H1 (cell line): Measurements from ENCODE around the gene CCDC116. TPM values are rescaled to one million over a fixed set of nuclear protein-coding genes. Genes with fewer than 3 reads are reported as not detected.

Source experiments
- ATF2 ChIP-seq: IDR thresholded peaks from 2 replicates; pipeline ENCODE4 v1.6.1; 2012; ENCODE audit warnings: low read length, inconsistent platforms
- BRCA1 ChIP-seq: IDR thresholded peaks from 2 replicates; pipeline ENCODE4 v1.6.1; 2012; ENCODE audit warnings: low read depth, low read length, improper control_type of control experiment
- CBX5 ChIP-seq: fragments of 300-800, 300-1000 bp; sonication (generic); IDR thresholded peaks from 2 replicates; pipeline ENCODE4 v1.7.1; 2016; ENCODE audit warnings: antibody characterized with exemption, low read length, low read depth
- CBX8 ChIP-seq: fragments of 300-800, 300-1000 bp; sonication (generic); IDR thresholded peaks from 2 replicates; pipeline ENCODE4 v1.7.1; 2016; ENCODE audit warnings: low read depth, low read length, borderline replicate concordance
- CEBPB ChIP-seq: IDR thresholded peaks from 2 replicates; pipeline ENCODE4 v1.6.1; 2012; ENCODE audit warnings: low read depth, low read length
- CREB1 ChIP-seq: IDR thresholded peaks from 2 replicates; pipeline ENCODE4 v1.6.1; 2012; ENCODE audit warnings: inconsistent platforms
- CTCF ChIP-seq, 3 experiments: IDR thresholded peaks; 1 replicate in 2 of 3; 2 replicates in 1 of 3; pipeline versions ENCODE4 v1.5.1 to v1.6.1; 2011; ENCODE audit warnings: low read length in 3 of 3, mild to moderate bottlenecking in 3 of 3, inconsistent platforms in 2 of 3, low read depth in 1 of 3, moderate library complexity in 1 of 3; ENCODE audit not compliant: insufficient read depth in 1 of 3; ENCODE audit errors: control extremely low read depth in 1 of 3
- EP300 ChIP-seq, 2 experiments: IDR thresholded peaks; 1 replicate in 1 of 2; 2 replicates in 1 of 2; pipeline ENCODE4 v1.6.1; 2011 to 2012; ENCODE audit warnings: low read depth in 2 of 2, low read length in 2 of 2, mild to moderate bottlenecking in 2 of 2, borderline replicate concordance in 1 of 2, inconsistent platforms in 1 of 2, moderate library complexity in 1 of 2
- HDAC2 ChIP-seq, 2 experiments: fragments of 300-600 bp in 1 of 2; sonication (generic) in 1 of 2; IDR thresholded peaks; 2 replicates each; pipeline ENCODE4 v1.6.1; 2011 to 2012; ENCODE audit warnings: low read depth in 2 of 2, low read length in 2 of 2, mild to moderate bottlenecking in 2 of 2, moderate library complexity in 2 of 2, borderline replicate concordance in 1 of 2, inconsistent platforms in 1 of 2
- HDAC6 ChIP-seq: IDR thresholded peaks from one replicate; pipeline ENCODE4 v1.7.1; 2012; ENCODE audit warnings: low read depth, mild to moderate bottlenecking, inconsistent platforms, low read length, moderate library complexity
- JUN ChIP-seq: IDR thresholded peaks from 2 replicates; pipeline ENCODE4 v1.6.1; 2011; ENCODE audit warnings: low read depth, mild to moderate bottlenecking, improper control_type of control experiment, low read length
- JUND ChIP-seq: IDR thresholded peaks from 2 replicates; pipeline ENCODE4 v1.6.1; 2011; ENCODE audit warnings: mild to moderate bottlenecking, improper control_type of control experiment, low read length
- KDM5A ChIP-seq: fragments of 200-600 bp; IDR thresholded peaks from 2 replicates; pipeline ENCODE4 v1.7.1; 2012; ENCODE audit warnings: mild to moderate bottlenecking, low read length, inconsistent platforms, mixed read lengths
- POLR2AphosphoS5 ChIP-seq: IDR thresholded peaks from 2 replicates; pipeline ENCODE4 v1.6.1; 2011; ENCODE audit warnings: low read depth, low read length
- RBBP5 ChIP-seq: IDR thresholded peaks from 2 replicates; pipeline ENCODE4 v1.7.1; 2012; ENCODE audit warnings: low read depth, mild to moderate bottlenecking, inconsistent platforms, low read length, moderate library complexity, borderline replicate concordance
- RNF2 ChIP-seq: fragments of 200-900, 300-1000 bp; sonication (generic); IDR thresholded peaks from 2 replicates; pipeline ENCODE4 v1.7.1; 2016; ENCODE audit warnings: borderline replicate concordance, low read depth, mild to moderate bottlenecking, antibody characterized with exemption, low read length; ENCODE audit not compliant: poor library complexity, severe bottlenecking; ENCODE audit errors: missing control alignments
- SIX5 ChIP-seq: IDR thresholded peaks from 2 replicates; pipeline ENCODE4 v1.6.1; 2011; ENCODE audit warnings: mild to moderate bottlenecking, low read depth, low read length
- TAF1 ChIP-seq: IDR thresholded peaks from 2 replicates; pipeline ENCODE4 v1.6.1; 2011; ENCODE audit warnings: mild to moderate bottlenecking, low read depth, low read length
- TAF7 ChIP-seq: optimal IDR thresholded peaks from 2 replicates; pipeline ENCODE3; 2011; ENCODE audit warnings: low read depth, mild to moderate bottlenecking, inconsistent platforms, low read length, moderate library complexity, borderline replicate concordance
- polyA plus RNA-seq, 7 experiments: library from polyadenylated mRNA; depleted of rRNA in 3 of 7; stranded (reverse) in 5 of 7; unstranded in 2 of 7; fragments of >200 nt in 5 of 7; fragments of 200-250 nt in 2 of 7; gene quantifications; 1 replicate in 5 of 7; 2 replicates in 1 of 7; 4 replicates in 1 of 7; pipeline versions ENCODE4 v1.2.1 to v1.2.3, GENCODE V29; 2011 to 2013; ENCODE audit warnings: missing spikeins in 2 of 7, mixed read lengths in 2 of 7
- total RNA-seq: library from RNA; stranded (reverse); fragmentation: NEBNext Ultra II Directional; extraction: Animal tissue kit (Norgen Biotek cat#: 25700); gene quantifications from 2 replicates; pipeline ENCODE4 v1.2.1, GENCODE V29; 2021

CCDC116 gene
- total and polyA plus RNA-seq, 2 of the 8 experiments (the other 6 are each of a cell fraction or from before 2014, with no cell fraction given) = 0.08 TPM; not detected in 1

- TF ChIP-seq RNF2 (no peak), JUN (no peak), HDAC2 (IDR thresholded peaks at IDR 0.05; ENCODE audit: borderline replicate concordance in 1 of 2, low read depth in 2 of 2, low read length in 2 of 2) (0 out of 4 replicates have a peak, but pooled peaks of 1 of the 2 experiments have one; percentile 13), HDAC6 (no peak), CEBPB (0 out of 2 replicates have a peak, but pooled peaks have one; percentile 18), SIX5 (no peak), EP300 (IDR thresholded peaks at IDR 0.05; ENCODE audit: borderline replicate concordance in 1 of 2, low read depth in 2 of 2, low read length in 2 of 2) (no peak), POLR2AphosphoS5 (no peak; the same call in 1 of the 2 replicates), BRCA1 (no peak), ATF2 (no peak), CBX8 (no peak), RBBP5 (no peak), KDM5A (0 out of 2 replicates have a peak, but pooled peaks have one; percentile 34), CTCF (IDR thresholded peaks at IDR 0.05; ENCODE audit: control extremely low read depth in 1 of 3, insufficient read depth in 1 of 3, low read depth in 1 of 3, low read length in 3 of 3) (no peak), TAF1 (peak; percentile 72), JUND (no peak), CBX5 (no peak), TAF7 (peak; percentile 33), CREB1 (no peak)
Measured at GRCh38 chr22:21652010-21652546, 19.5 kb downstream of the CCDC116 start (continued).
